H9 (cell line): Measurements from ENCODE around the gene FCGR3A. TPM values are rescaled to one million over a fixed set of nuclear protein-coding genes. Genes with fewer than 3 reads are reported as not detected.
"Not testable (repeated sequence)": the region's sequence is repeated elsewhere in the genome, so short reads cannot be mapped to it uniquely, and the experiment has no call there.

Experiments used
- DNase-seq: peaks from one replicate; pipeline ENCODE4 v3.0.0-alpha.2; 2017
- H2AFZ ChIP-seq: one replicate; pipeline ENCODE4 v1.6.1; 2013; ENCODE audit warnings: mild to moderate bottlenecking, low read length, control low read depth, moderate library complexity
- H2AK5ac ChIP-seq: 2 replicates; pipeline ENCODE4 v1.6.1; 2013; ENCODE audit warnings: low read length, control low read depth, mixed read lengths; ENCODE audit not compliant: insufficient read length
- H2BK120ac ChIP-seq: one replicate; pipeline ENCODE4 v1.6.1; 2013; ENCODE audit warnings: low read depth, mild to moderate bottlenecking, low read length, control low read depth, inconsistent platforms; ENCODE audit not compliant: poor library complexity, severe bottlenecking
- H2BK12ac ChIP-seq: 2 replicates; pipeline ENCODE4 v1.6.1; 2013; ENCODE audit warnings: low read length, control low read depth, mixed read lengths, low read depth; ENCODE audit not compliant: insufficient read length
- H2BK15ac ChIP-seq: 2 replicates; pipeline ENCODE4 v1.6.1; 2013; ENCODE audit warnings: low read depth, low read length, control low read depth
- H2BK20ac ChIP-seq: one replicate; pipeline ENCODE4 v1.6.1; 2013; ENCODE audit warnings: low read depth, mild to moderate bottlenecking, low read length, control low read depth, inconsistent platforms; ENCODE audit not compliant: poor library complexity, severe bottlenecking
- H2BK5ac ChIP-seq: 2 replicates; pipeline ENCODE4 v1.6.1; 2013; ENCODE audit warnings: low read length, control low read depth, mixed read lengths; ENCODE audit not compliant: insufficient read length
- H3K14ac ChIP-seq: 2 replicates; pipeline ENCODE4 v1.6.1; 2013; ENCODE audit warnings: low read length, control low read depth; ENCODE audit not compliant: insufficient read depth
- H3K18ac ChIP-seq: 2 replicates; pipeline ENCODE4 v1.6.1; 2013; ENCODE audit warnings: low read depth, mild to moderate bottlenecking, mixed read lengths, low read length, control low read depth; ENCODE audit not compliant: insufficient read length
- H3K23ac ChIP-seq: 2 replicates; pipeline ENCODE4 v1.6.1; 2013; ENCODE audit warnings: low read length, control low read depth, mixed read lengths, low read depth; ENCODE audit not compliant: insufficient read length
- H3K23me2 ChIP-seq: 2 replicates; pipeline ENCODE4 v1.6.1; 2013; ENCODE audit warnings: low read depth, mild to moderate bottlenecking, mixed read lengths, low read length, control low read depth; ENCODE audit not compliant: insufficient read length, poor library complexity, severe bottlenecking
- H3K27ac ChIP-seq: 2 replicates; pipeline ENCODE4 v1.5.1; 2013; ENCODE audit warnings: low read length, control low read depth, mixed read lengths, low read depth; ENCODE audit not compliant: insufficient read length
- H3K27me3 ChIP-seq: 2 replicates; pipeline ENCODE4 v1.6.1; 2013; ENCODE audit warnings: low read length, control low read depth, inconsistent platforms; ENCODE audit not compliant: insufficient read depth
- H3K4ac ChIP-seq: 2 replicates; pipeline ENCODE4 v1.6.1; 2013; ENCODE audit warnings: low read depth, mild to moderate bottlenecking, control low read depth, inconsistent platforms, low read length, moderate library complexity
- H3K4me1 ChIP-seq: 2 replicates; pipeline ENCODE4 v1.6.1; 2013; ENCODE audit warnings: low read length, control low read depth, inconsistent platforms; ENCODE audit not compliant: insufficient read depth
- H3K4me2 ChIP-seq: 2 replicates; pipeline ENCODE4 v1.6.1; 2013; ENCODE audit warnings: low read length, control low read depth, mixed read lengths; ENCODE audit not compliant: insufficient read length, insufficient read depth
- H3K56ac ChIP-seq: 2 replicates; pipeline ENCODE4 v1.6.1; 2013; ENCODE audit warnings: low read depth, mild to moderate bottlenecking, mixed read lengths, low read length, control low read depth; ENCODE audit not compliant: insufficient read length
- H3K79me1 ChIP-seq: 2 replicates; pipeline ENCODE4 v1.6.1; 2013; ENCODE audit warnings: low read depth, mild to moderate bottlenecking, moderate library complexity, low read length, control low read depth, inconsistent platforms; ENCODE audit not compliant: insufficient read depth, poor library complexity, severe bottlenecking
- H3K79me2 ChIP-seq: 2 replicates; pipeline ENCODE4 v1.6.1; 2013; ENCODE audit warnings: low read length, control low read depth, inconsistent platforms; ENCODE audit not compliant: insufficient read depth
- H3K9ac ChIP-seq: 2 replicates; pipeline ENCODE4 v1.6.1; 2013; ENCODE audit warnings: low read length, control low read depth, mixed read lengths; ENCODE audit not compliant: insufficient read length; ENCODE audit errors: extremely low read depth
- H3K9me3 ChIP-seq: one replicate; pipeline ENCODE4 v1.6.1; 2013; ENCODE audit warnings: low read depth, low read length, inconsistent platforms; ENCODE audit not compliant: control insufficient read depth
- H3T11ph ChIP-seq: one replicate; pipeline ENCODE4 v1.6.1; 2013; ENCODE audit warnings: mild to moderate bottlenecking, low read length, control low read depth, inconsistent platforms
- H4K20me1 ChIP-seq: one replicate; pipeline ENCODE4 v1.6.1; 2013; ENCODE audit not compliant: control insufficient read depth, insufficient read length, insufficient read depth
- H4K5ac ChIP-seq: 2 replicates; pipeline ENCODE4 v1.6.1; 2013; ENCODE audit warnings: low read depth, mild to moderate bottlenecking, mixed read lengths, low read length, control low read depth; ENCODE audit not compliant: insufficient read length
- H4K8ac ChIP-seq: replicated peaks from 2 replicates; pipeline ENCODE4 v1.6.1; 2013; ENCODE audit warnings: low read length, control low read depth, mixed read lengths, low read depth; ENCODE audit not compliant: insufficient read length
- H4K91ac ChIP-seq: 2 replicates; pipeline ENCODE4 v1.6.1; 2013; ENCODE audit warnings: low read depth, mild to moderate bottlenecking, moderate library complexity, mixed read lengths, low read length, control low read depth; ENCODE audit not compliant: insufficient read length
- H3K27ac Mint-ChIP-seq, 3 experiments: 2 replicates in 2 of 3; 3 replicates in 1 of 3; pipeline ENCODE4 v1.8.0; 2020 to 2021; ENCODE audit warnings: mixed read lengths in 3 of 3, mild to moderate bottlenecking in 1 of 3, moderate library complexity in 1 of 3
- H3K27me3 Mint-ChIP-seq: 2 replicates; pipeline ENCODE4 v1.8.0; 2021; ENCODE audit warnings: low read depth, mild to moderate bottlenecking, moderate library complexity, mixed read lengths
- H3K36me3 Mint-ChIP-seq, 3 experiments: 2 replicates in 2 of 3; 3 replicates in 1 of 3; pipeline ENCODE4 v1.8.0; 2020 to 2021; ENCODE audit warnings: low read depth in 3 of 3, mixed read lengths in 3 of 3; ENCODE audit not compliant: insufficient read depth in 1 of 3
- H3K4me1 Mint-ChIP-seq, 2 experiments: 2 replicates each; pipeline ENCODE4 v1.8.0; 2020; ENCODE audit warnings: mixed read lengths in 2 of 2
- H3K4me3 Mint-ChIP-seq, 2 experiments: 2 replicates in 1 of 2; 3 replicates in 1 of 2; pipeline ENCODE4 v1.8.0; 2020 to 2021; ENCODE audit warnings: mild to moderate bottlenecking in 2 of 2, mixed read lengths in 2 of 2, moderate library complexity in 1 of 2
- H3K9me3 Mint-ChIP-seq, 2 experiments: 2 replicates in 1 of 2; 3 replicates in 1 of 2; pipeline ENCODE4 v1.8.0; 2020; ENCODE audit warnings: mild to moderate bottlenecking in 2 of 2, mixed read lengths in 2 of 2, moderate library complexity in 1 of 2
- CTCF ChIP-seq: fragments of 200-600 bp; sonication (generic); conservative IDR thresholded peaks from 3 replicates; pipeline ENCODE4 v1.8.0; 2021; ENCODE audit warnings: antibody characterized with exemption, mild to moderate bottlenecking
- WGBS: extraction: QIAGEN DNeasy Blood & Tissue Kit; methylation state at CpG from one replicate; pipeline ENCODE4 v1.1.7; 2013; ENCODE audit warnings: missing lambda C conversion rate, low lambda C conversion rate, mixed read lengths; ENCODE audit not compliant: insufficient read length; ENCODE audit errors: extremely low coverage; 5-methylcytosine and 5-hydroxymethylcytosine counted together
- total RNA-seq: library from RNA; stranded (reverse); gene quantifications from 2 replicates; pipeline ENCODE4 v1.2.1, GENCODE V29; 2021

FCGR3A gene
- total RNA-seq, 1 experiment from 2014 or later = not detected

GRCh38 chr1:161531986-161532643 is 17.5 kb downstream of the FCGR3A start:
- no peak for TF ChIP-seq CTCF
- H3K27ac Mint-ChIP-seq = no peak overlapping the region
- H3K27ac ChIP-seq = no peak overlapping the region

GRCh38 chr1:161530671-161531641 is 18.7 kb downstream of the FCGR3A start:
- H4K91ac ChIP-seq = not testable (repeated sequence)
- peaks cover 13 to 14% of the 10 kb centered on the region in 2 experiments for H3K4me1 Mint-ChIP-seq
- DNase-seq = peak; percentile 86

More at GRCh38 chr1:161531986-161532643, 17.5 kb downstream of the FCGR3A start:
- H3K27me3 ChIP-seq = no peaks in the 10 kb centered on the region
- H3K56ac ChIP-seq = no peak overlapping the region
- H3K79me2 ChIP-seq = no peaks in the 10 kb centered on the region
- H3K4ac ChIP-seq = no peak overlapping the region
- H2BK20ac ChIP-seq = no peak overlapping the region
- H3K4me3 Mint-ChIP-seq = peak overlapping the region; percentile 89 to 94
- no peaks in the 10 kb centered on the region for H3K79me1 ChIP-seq
- H2BK120ac ChIP-seq = no peak overlapping the region
- H4K20me1 ChIP-seq = no peaks in the 10 kb centered on the region
- no peak overlapping the region for H2AFZ ChIP-seq
- no peak overlapping the region for H2BK12ac ChIP-seq
- H3K36me3 Mint-ChIP-seq = peaks cover 0 to 4% (median 2%) of the 10 kb centered on the region in 3 experiments; a peak in 3 of 7 replicates
- no peak overlapping the region for H4K91ac ChIP-seq
- H4K5ac ChIP-seq = no peak overlapping the region
- no peak overlapping the region for H3K18ac ChIP-seq
- H3K9me3 ChIP-seq = no peaks in the 10 kb centered on the region
- no peak overlapping the region for H2BK5ac ChIP-seq
- H2BK15ac ChIP-seq = no peak overlapping the region
- no peaks in the 10 kb centered on the region for H3K4me1 ChIP-seq
- no peak for DNase-seq
- peaks cover 13 to 18% of the 10 kb centered on the region in 2 experiments for H3K4me1 Mint-ChIP-seq
- WGBS = no CpG with 5 or more reads among the region's 22 CpGs
- H3T11ph ChIP-seq = no peak overlapping the region
- H3K23me2 ChIP-seq = peaks cover 10% of the 10 kb centered on the region
- peaks cover 29% of the 10 kb centered on the region for H3K27me3 Mint-ChIP-seq
- H2AK5ac ChIP-seq = no peak overlapping the region
- H3K23ac ChIP-seq = no peak overlapping the region
- H3K14ac ChIP-seq = no peak overlapping the region
- no peak overlapping the region for H4K8ac ChIP-seq
- H3K9me3 Mint-ChIP-seq = peaks cover 5 to 6% of the 10 kb centered on the region in 2 experiments
- no peak overlapping the region for H3K9ac ChIP-seq
- peak overlapping the region; percentile 54 for H3K4me2 ChIP-seq

More at GRCh38 chr1:161530671-161531641, 18.7 kb downstream of the FCGR3A start:
- not testable (repeated sequence) for H3K79me2 ChIP-seq, H3K79me1 ChIP-seq, H3K9me3 ChIP-seq, H3K9ac ChIP-seq, H3T11ph ChIP-seq, H3K18ac ChIP-seq, H2AFZ ChIP-seq, H3K36me3 Mint-ChIP-seq, H2AK5ac ChIP-seq, H3K4ac ChIP-seq, H2BK5ac ChIP-seq, H4K8ac ChIP-seq, H4K5ac ChIP-seq, H3K56ac ChIP-seq, H2BK15ac ChIP-seq, H3K4me1 ChIP-seq, H4K20me1 ChIP-seq, H3K27ac ChIP-seq, H2BK20ac ChIP-seq, H2BK12ac ChIP-seq, H3K9me3 Mint-ChIP-seq, H3K14ac ChIP-seq, H2BK120ac ChIP-seq, H3K27me3 ChIP-seq, H3K23ac ChIP-seq, H3K23me2 ChIP-seq
- H3K4me2 ChIP-seq = peak overlapping the region; percentile 69
- peak overlapping the region; percentile 89 to 94 for H3K4me3 Mint-ChIP-seq
- no CpG with 5 or more reads among the region's 56 CpGs for WGBS
- peak overlapping the region; percentile 45 to 90 (median 47); a peak in 3 of 7 replicates for H3K27ac Mint-ChIP-seq
- peaks cover 38% of the 10 kb centered on the region for H3K27me3 Mint-ChIP-seq
